Epithelial cell of proximal tubule (primary cell): ENCODE data around the gene IMPG1. TPM values are rescaled to one million over a fixed set of nuclear protein-coding genes. Genes with fewer than 3 reads are reported as not detected.

ENCODE experiments used
- DNase-seq: peaks from one replicate; pipeline ENCODE4 v3.0.0-alpha.2; 2011; ENCODE audit warnings: low read depth
- H3K4me3 ChIP-seq: 2 replicates; pipeline ENCODE4 v1.5.1; 2011; ENCODE audit warnings: low read depth, mild to moderate bottlenecking, low read length
- CTCF ChIP-seq: conservative IDR thresholded peaks from 2 replicates; pipeline ENCODE4 v1.5.1; 2012; ENCODE audit warnings: low read depth, mild to moderate bottlenecking, low read length
- total RNA-seq: library from RNA; depleted of rRNA; stranded (reverse); fragments of >200 nt; gene quantifications from 2 replicates; pipeline ENCODE4 v1.2.3, GENCODE V29; 2015

IMPG1 gene
- total RNA-seq, result not detected in 2 replicates

- no peak for DNase-seq
Observed at GRCh38 chr6:76072562-76072961, at the start of gene IMPG1. Gene IMPG1 (minus strand): TSS chr6:76072662. CDS start chr6:76072488, 174 bp downstream.

GRCh38 chr6:76120302-76120701 is 47.8 kb upstream of the IMPG1 start:
- DNase-seq, result no peak
- no peak for TF ChIP-seq CTCF
- no peak overlapping the region for H3K4me3 ChIP-seq

More at GRCh38 chr6:76072562-76072961, at the start of gene IMPG1:
- no peak within 1 kb of the TSS for H3K4me3 ChIP-seq
- TF ChIP-seq CTCF, result no peak

GRCh38 chr6:76073281-76073680 is 819 bp upstream of the IMPG1 start:
- no peak for DNase-seq
- no peak for TF ChIP-seq CTCF
- no peak overlapping the region for H3K4me3 ChIP-seq

GRCh38 chr6:76057469-76057868 is 15.0 kb downstream of the IMPG1 start:
- TF ChIP-seq CTCF, result no peak
- no peak for DNase-seq
- H3K4me3 ChIP-seq, result no peak overlapping the region

- H3K4me3 ChIP-seq, result no peak overlapping the region
- no peak for DNase-seq
- TF ChIP-seq CTCF, result no peak
Observed at GRCh38 chr6:76052314-76052713, 20.1 kb downstream of the IMPG1 start.

- no peak overlapping the region for H3K4me3 ChIP-seq
- TF ChIP-seq CTCF, result no peak
- no peak for DNase-seq
Observed at GRCh38 chr6:76043690-76044089, 28.8 kb downstream of the IMPG1 start.

GRCh38 chr6:76035713-76036112 is 36.7 kb downstream of the IMPG1 start:
- no peak for TF ChIP-seq CTCF
- no peak for DNase-seq

More at GRCh38 chr6:76035713-76036112, 36.7 kb downstream of the IMPG1 start:
- no peak overlapping the region for H3K4me3 ChIP-seq
